Uterus (tissue), 2 donors: Measurements from ENCODE around the gene F10.

Source experiments
- CTCF ChIP-seq, 4 experiments: fragments of 200-600 bp in 2 of 4; fragments of 450-650 bp in 2 of 4; sonication (generic) in 2 of 4; IDR thresholded peaks; one replicate each; pipeline ENCODE4 v1.5.1; 2016 to 2019; ENCODE audit warnings: antibody characterized with exemption in 4 of 4, mild to moderate bottlenecking in 2 of 4, moderate library complexity in 1 of 4
- POLR2A ChIP-seq, 2 donors: fragments of 450-650 bp; IDR thresholded peaks; one replicate each; pipeline ENCODE4 v1.6.1; 2016; ENCODE audit warnings: antibody characterized with exemption in 2 of 2, mild to moderate bottlenecking in 1 of 2, moderate library complexity in 1 of 2

GRCh38 chr13:113151745-113152690 lies 29.4 kb downstream of the F10 start:
- TF ChIP-seq CTCF (IDR thresholded peaks at IDR 0.05): no peak
- no peak for TF ChIP-seq POLR2A (IDR thresholded peaks at IDR 0.05)
